Stimulated activated naive CD4-positive, alpha-beta T cell treated with Interleukin-2 at 50 U/mL for 16 hours (primary cell): ENCODE data around the gene P4HA2.
"Not testable (repeated sequence)": the region's sequence is repeated elsewhere in the genome, so short reads cannot be mapped to it uniquely, and the experiment has no call there.

ENCODE experiments used
- DNase-seq: peaks from one replicate; lab custom pipeline; 2025; lab: John Stamatoyannopoulos, UW

P4HA2 gene

DNA sequence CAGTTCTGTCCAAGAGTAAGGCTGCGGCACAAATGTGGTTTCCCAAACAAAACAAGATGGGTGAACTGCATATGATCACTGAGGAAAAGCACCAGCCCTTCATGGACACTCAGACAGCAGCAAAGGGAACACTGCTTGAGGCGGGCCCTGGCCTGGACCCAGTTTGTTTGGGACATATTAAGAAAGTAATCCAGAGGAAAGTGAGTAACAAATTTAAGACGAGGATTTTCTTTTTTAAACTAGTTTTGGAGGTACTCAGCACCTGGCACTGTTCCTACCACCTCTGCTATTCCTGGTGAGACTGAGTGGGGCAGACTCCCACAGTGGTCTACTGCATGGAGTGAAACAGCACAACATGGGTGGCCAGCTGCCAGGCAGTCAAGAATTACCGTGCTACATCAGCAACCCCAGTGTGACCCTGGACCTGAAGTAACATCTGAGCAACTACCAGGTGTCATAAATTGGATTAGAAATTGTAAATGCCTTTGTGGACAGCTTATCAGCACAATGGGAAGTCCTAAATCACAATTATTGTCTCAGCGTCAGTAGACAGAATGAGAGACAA lies 28.5 kb downstream of the P4HA2 start:
- no peak for DNase-seq

- DNase-seq = no peak
Measured at GRCh38 chr5:132198571-132198970, 29.1 kb downstream of the P4HA2 start.

DNA sequence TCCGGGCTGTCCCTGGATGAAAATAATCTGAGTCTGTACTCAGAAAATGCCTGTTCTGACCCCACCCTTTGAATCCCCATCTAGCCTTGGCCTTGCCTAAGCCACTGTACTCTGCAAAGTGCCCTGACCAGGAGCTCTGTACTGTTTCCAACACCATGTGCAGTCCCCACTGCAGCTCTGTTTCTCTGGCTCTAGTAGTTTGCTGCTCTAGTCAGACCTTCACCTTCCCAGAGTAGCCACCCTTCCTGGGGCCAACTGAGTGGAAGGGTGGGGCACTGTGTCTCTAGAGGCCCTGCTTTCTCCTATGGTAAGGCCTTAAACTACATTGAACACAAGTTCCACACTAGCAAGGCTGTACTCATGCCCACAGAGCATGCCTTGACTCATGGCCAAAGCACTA lies 31.9 kb downstream of the P4HA2 start:
- no peak for DNase-seq

- no peak for DNase-seq
Measured at GRCh38 chr5:132193165-132193694, 34.4 kb downstream of the P4HA2 start.

DNA sequence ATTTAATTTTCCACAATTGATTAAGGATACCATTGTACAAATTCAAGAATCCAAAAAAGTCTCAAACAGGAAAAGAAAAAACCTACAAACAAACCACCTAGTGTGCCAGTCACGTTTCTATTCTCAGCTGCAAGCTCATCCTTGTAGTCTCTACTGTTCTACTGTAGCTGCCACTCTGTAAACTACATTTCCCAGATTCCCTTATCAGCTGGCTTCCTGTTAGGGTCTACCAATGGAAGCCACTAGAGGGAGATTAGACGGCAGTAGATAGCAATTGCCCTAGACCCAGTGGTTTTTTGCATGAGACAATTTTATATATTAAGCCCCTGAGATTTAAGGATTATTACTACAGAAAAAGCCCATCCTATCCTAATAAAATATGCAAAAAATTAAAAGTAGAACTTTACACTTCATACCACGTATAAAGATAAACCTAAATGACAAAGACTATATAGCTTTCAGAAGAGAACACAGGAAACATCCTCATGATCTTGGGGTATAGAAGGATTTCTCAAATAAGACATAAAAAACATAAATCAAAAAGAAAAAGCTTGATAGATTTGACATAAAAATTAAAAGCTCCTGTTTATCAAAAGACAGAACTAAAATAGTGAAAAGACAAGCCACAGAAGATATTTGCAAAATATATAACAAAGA lies 37.4 kb downstream of the P4HA2 start:
- DNase-seq = no peak

DNA sequence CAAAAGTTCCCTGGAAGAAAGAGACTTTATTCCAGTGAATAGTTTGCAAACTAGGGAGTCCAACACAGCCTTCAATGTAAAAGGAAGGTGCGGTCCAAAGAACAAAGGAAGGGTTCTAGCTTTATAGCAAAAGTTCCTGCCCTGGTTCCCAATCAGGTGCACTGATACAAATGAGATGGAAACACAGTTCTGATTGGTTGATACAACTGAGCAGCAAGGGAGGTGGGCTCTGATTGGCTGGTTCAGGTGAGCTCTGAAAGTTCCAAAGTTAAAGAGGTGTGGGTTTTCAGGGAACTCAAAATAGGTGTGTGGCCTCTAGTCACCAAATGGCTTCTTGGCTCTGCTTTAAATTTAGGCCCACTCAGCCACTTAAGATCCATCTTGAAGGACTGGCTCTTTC lies 43.1 kb downstream of the P4HA2 start:
- DNase-seq = no peak

- no peak for DNase-seq
Measured at GRCh38 chr5:132183723-132184122, 43.9 kb downstream of the P4HA2 start.

DNA sequence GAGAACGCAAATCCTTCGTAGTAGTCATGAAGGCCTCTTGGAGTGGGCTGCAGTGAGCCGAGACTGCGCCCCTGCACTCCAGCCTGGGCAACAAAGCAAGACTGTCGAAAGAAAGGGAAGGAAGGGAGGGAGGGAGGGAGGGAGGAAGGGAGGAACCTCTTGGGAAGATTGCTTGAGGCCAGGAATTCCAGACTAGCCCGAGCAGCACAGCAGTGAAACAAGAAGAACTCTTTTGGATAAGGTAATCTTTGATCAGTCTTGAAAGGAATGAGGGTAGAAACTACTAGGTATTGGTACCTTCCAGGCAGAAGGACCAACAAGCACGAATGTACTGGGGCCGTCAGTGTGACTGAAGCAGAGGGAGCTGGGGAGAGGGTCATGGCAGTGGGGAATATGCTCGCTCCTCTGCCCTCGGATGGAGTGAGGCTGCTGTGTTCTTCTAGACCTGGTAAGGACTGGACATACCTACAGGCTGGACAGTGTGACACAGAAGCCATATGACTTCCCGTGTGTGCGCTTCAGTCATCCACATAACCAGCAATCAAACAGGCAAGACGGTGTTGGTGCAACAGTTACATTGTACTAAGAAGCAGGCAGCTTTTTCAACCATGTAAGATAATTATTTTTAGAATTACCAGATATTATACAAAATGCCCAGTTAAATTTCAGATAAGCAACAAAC lies 45.2 kb downstream of the P4HA2 start:
- no peak for DNase-seq

- DNase-seq = no peak
Measured at GRCh38 chr5:132181011-132181629, 46.5 kb downstream of the P4HA2 start.

DNA sequence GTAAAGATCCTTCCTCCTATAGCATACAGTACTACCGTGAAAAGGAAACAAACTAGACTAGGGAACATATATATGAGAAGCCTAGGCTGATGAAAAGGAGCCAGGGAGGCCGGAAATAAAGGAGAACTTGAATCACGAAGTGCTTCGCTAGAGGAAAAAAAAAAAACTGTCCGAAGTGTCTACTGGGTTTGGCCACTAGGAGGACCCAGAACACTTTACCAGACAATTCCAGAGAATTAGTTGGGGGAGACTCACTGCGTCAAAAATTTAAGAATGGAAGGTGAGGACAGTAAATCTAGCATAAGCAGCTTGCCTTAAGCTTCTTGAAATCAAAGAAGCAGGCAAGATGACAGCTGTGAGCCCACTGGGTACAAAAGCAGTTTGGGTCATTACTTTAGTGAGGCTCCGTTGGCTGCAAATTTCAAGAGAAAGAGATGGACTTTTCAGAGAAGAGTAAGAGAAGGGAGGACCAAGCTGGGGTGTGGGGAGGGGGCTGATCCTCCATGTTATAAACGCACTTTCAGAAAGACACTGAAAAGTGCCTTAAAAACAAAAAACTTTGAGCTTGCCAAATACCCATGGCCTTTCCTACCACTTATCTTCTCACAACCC lies 47.4 kb downstream of the P4HA2 start:
- no peak for DNase-seq

DNA sequence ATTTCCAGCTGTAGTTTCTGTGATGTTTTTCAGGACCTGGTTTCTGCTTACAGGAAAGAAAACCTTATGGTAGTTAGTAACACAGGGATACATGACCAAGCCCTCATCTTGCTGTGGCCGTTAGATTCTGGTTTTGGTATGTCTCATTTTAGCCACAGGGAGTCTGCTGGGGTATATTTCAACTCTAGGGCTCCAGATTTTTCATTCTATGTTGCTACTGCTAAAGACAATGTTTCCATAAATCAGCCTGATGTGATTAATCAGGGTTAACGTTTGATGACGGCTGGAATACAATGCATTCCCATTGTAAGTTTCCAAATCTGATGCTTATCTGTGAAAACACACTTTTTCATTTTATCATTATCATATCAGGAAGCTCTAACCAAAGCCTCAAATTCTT lies 48.2 kb downstream of the P4HA2 start:
- DNase-seq = no peak

DNA sequence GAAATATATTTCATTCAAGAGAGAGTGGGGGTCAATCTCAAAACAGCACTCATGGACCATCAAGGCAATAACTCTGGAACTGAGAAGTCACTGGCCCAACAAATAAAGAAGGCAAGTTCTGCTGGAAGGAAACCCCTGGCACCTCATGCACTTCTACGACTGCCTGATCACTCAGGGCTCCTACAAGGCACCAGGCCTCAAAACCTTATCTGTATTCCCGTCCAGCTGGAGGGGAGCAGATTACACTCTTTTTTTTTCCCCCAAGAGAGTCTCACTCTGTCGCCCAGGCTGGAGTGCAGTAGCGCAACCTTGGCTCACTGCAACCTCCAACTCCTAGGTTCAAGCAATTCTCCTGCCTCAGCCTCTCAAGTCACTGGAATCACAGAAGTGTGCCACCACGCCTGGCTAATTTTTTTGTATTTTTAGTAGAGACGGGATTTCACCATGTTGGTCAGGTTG lies 49.9 kb downstream of the P4HA2 start:
- no peak for DNase-seq

- no peak for DNase-seq
Measured at GRCh38 chr5:132176987-132177386, 50.7 kb downstream of the P4HA2 start.

DNA sequence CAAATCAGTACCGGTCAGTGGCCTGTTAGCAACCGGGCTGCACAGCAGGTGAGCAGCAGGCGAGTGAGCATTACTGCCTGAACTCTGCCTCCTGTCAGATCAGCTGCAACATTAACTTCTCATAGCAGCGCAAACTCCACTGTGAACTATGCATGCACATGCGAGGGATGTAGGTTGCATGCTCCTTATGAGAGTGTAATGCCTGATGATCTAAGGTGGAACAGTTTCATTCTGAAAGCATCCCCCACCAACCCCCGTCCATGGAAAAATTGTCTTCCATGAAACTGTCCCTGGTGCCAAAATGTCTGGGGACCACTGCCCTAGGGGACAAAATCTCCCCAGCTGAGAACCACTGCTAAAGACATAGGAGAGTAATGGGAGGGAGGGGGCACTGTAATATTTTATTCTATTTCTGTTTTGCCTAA lies 51.1 kb downstream of the P4HA2 start:
- no peak for DNase-seq

- DNase-seq = no peak
Measured at GRCh38 chr5:132162945-132163344, 64.7 kb downstream of the P4HA2 start.

DNA sequence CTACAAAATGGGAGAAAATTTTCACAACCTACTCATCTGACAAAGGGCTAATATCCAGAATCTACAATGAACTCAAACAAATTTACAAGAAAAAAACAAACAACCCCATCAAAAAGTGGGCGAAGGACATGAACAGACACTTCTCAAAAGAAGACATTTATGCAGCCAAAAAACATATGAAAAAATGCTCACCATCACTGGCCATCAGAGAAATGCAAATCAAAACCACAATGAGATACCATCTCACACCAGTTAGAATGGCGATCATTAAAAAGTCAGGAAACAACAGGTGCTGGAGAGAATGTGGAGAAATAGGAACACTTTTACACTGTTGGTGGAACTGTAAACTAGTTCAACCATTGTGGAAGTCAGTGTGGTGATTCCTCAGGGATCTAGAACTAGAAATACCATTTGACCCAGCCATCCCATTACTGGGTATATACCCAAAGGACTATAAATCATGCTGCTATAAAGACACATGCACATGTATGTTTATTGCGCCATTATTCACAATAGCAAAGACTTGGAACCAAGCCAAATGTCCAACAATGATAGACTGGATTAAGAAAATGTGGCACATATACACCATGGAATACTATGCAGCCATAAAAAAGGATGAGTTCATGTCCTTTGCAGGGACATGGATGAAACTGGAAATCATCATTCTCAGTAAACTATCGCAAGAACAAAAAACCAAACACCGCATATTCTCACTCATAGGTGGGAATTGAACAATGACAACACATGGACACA lies 65.9 kb downstream of the P4HA2 start:
- not testable (repeated sequence) for DNase-seq

DNA sequence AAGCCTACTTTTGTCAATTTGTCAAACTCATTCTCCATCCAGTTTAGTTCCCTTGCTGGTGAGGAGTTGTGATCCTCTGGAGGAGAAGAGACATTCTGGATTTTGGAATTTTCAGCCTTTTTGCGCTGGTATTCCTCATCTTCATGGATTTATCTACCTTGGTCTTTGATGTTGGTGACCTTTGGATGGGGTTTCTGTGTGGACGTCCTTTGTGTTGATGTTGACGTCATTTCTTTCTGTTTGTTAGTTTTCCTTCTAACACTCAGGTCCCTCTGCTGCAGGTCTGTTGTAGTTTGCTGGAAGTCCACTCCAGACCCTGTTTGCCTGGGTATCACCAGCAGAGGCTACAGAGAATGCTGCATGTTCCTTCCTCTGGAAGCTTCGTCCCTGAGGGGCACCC lies 71.2 kb downstream of the P4HA2 start:
- DNase-seq = no peak

GRCh38 chr5:132150565-132150964 lies 77.1 kb downstream of the P4HA2 start:
- DNase-seq = no peak

GRCh38 chr5:132147663-132148062 lies 80.0 kb downstream of the P4HA2 start:
- no peak for DNase-seq

DNA sequence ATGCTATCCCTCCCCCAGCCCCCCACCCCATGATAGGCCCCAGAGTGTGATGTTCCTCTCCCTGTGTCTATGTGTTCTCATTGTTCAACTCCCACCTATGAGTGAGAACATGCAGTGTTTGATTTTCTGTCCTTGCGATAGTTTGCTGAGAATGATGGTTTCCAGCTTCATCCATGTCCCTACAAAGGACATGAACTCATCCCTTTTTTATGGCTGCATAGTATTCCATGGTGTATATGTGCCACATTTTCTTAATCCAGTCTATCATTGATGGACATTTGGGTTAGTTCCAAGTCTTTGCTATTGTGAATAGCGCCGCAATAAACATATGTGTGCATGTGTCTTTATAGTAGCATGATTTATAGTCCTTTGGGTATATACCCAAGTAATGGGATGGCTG lies 82.3 kb downstream of the P4HA2 start:
- DNase-seq = not testable (repeated sequence)

DNA sequence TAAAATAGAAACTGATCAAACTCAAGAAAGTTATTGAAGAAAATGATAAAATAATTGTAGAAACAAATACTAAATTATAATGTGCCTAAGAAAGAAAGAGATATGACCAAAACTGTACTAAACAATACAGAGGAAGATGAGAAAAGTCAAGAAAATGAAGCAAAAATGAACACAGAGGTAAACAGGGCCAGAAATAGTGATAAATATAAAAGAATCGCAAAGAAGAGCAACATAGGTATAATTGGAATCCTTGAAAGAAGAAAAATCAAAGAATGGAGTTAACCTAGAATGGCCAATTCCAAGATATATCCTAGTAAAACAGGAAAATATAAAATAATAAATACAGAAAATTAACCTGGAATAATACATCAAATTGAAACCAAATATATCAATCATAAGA lies 84.5 kb downstream of the P4HA2 start:
- DNase-seq = no peak

DNA sequence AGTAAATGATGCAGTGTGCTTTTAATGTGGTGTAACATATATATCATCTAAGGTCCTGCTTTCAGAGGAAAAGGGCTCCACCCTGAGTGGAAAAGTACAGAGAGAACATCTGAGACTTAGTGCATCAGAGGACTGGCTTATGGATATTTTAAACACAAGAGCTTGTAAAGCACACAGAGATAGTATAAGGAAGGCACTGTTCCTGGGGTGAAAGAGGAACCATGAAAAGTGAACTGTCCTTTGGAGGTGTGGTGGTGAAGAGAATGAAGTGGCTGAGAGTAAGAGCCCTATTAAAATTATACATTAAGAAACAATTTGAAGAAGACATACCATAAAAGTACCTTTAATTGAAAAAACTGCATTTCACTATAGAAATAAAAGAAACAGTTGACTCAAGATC lies 85.2 kb downstream of the P4HA2 start:
- DNase-seq = no peak
